Measurements from ENCODE around the gene NUDT17. TPM values are rescaled to one million over a fixed set of nuclear protein-coding genes. Genes with fewer than 3 reads are reported as not detected.

The NUDT17 gene
- total and polyA plus RNA-seq, 2 of the 8 experiments (the other 6 are each of a cell fraction or from before 2014, with no cell fraction given) = 2.7 to 4.1 TPM

- FAIRE-seq (no peak), DNase-seq (ENCODE audit: low read depth in 1 of 2, low spot score in 2 of 2) (no peak)
- H3K4me2 ChIP-seq (ENCODE audit: insufficient read depth in 1 of 2, low read depth in 2 of 2, low read length in 2 of 2) = no peak overlapping the region
- no peak overlapping the region for H2BK20ac ChIP-seq (ENCODE audit: low read length)
- H2BK12ac ChIP-seq (ENCODE audit: low read depth, low read length) = no peak overlapping the region
- peaks cover 0 to 13% of the 10 kb centered on the region in 2 experiments; a peak in 3 of 4 replicates for H3K79me2 ChIP-seq (ENCODE audit: control insufficient read depth in 1 of 2, insufficient read depth in 2 of 2, low read length in 2 of 2)
- no peak overlapping the region for H3K14ac ChIP-seq (ENCODE audit: insufficient read length)
- peaks cover 10 to 47% (median 29%) of the 10 kb centered on the region in 4 experiments; a peak in 7 of 8 replicates for H3K36me3 ChIP-seq (ENCODE audit: control insufficient read depth in 2 of 4, insufficient read depth in 4 of 4, low read length in 3 of 4)
- H2AFZ ChIP-seq (ENCODE audit: low read length) = no peak overlapping the region
- no peak overlapping the region for H2AK5ac ChIP-seq (ENCODE audit: low read depth, low read length)
- H3K56ac ChIP-seq (replicated peaks; ENCODE audit: insufficient read length, low read depth, low read length) = no peak overlapping the region
- no peak overlapping the region for H3K23ac ChIP-seq (ENCODE audit: insufficient read length)
- no peaks in the 10 kb centered on the region for H3K27me3 ChIP-seq (replicated peaks in 1 of 4; ENCODE audit: control insufficient read depth in 3 of 4, extremely low read depth in 1 of 4, insufficient read depth in 3 of 4, low read length in 3 of 4)
- WGBS, 2 experiments (ENCODE audit: extremely low coverage in 1 of 2, insufficient coverage in 1 of 2, insufficient read length in 1 of 2, insufficient replicate concordance in 2 of 2, low coverage in 1 of 2, low lambda C conversion rate in 2 of 2, missing lambda C conversion rate in 1 of 2) = 86% methylated on average over 2 of the region's 2 CpGs; no CpG with 5 or more reads in 1 of the 2 experiments
- H3K4me1 ChIP-seq (replicated peaks in 1 of 4; ENCODE audit: control insufficient read depth in 3 of 4, insufficient read depth in 4 of 4, low read length in 3 of 4) = peaks cover 0 to 4% (median 0%) of the 10 kb centered on the region in 4 experiments; a peak in 1 of 7 replicates
- peaks cover 2 to 3% of the 10 kb centered on the region in 2 experiments for H4K20me1 ChIP-seq (replicated peaks in 1 of 2; ENCODE audit: control insufficient read depth in 1 of 2, insufficient read depth in 2 of 2, low read length in 2 of 2)
- no peak overlapping the region for H4K91ac ChIP-seq (replicated peaks; ENCODE audit: insufficient read length, low read length)
- H2BK15ac ChIP-seq (ENCODE audit: low read length) = no peak overlapping the region
- peaks cover 5% of the 10 kb centered on the region; the same call in 1 of the 2 replicates for H3K23me2 ChIP-seq (ENCODE audit: low read depth, low read length)
- H3K27ac ChIP-seq (ENCODE audit: low read depth, low read length) = no peak overlapping the region
- no peaks in the 10 kb centered on the region for H3K9me3 ChIP-seq (ENCODE audit: insufficient read depth in 2 of 2, low read depth in 1 of 2, low read length in 1 of 2)
- H4K8ac ChIP-seq (ENCODE audit: extremely low read depth, insufficient read depth, low read length) = no peak overlapping the region
- no peak overlapping the region for H3K18ac ChIP-seq (ENCODE audit: extremely low read depth, low read length)
- no peak overlapping the region for H3K9ac ChIP-seq (replicated peaks in 1 of 4; ENCODE audit: extremely low read depth in 1 of 4, low read depth in 3 of 4, low read length in 3 of 4)
- H4K5ac ChIP-seq (ENCODE audit: insufficient read length, low read depth, low read length) = no peak overlapping the region
- no peak overlapping the region for H2BK5ac ChIP-seq (ENCODE audit: low read depth, low read length)
- CTCF ChIA-PET (ENCODE audit: partially characterized antibody) = interaction anchor here (1.4 to 14.5 kb wide), 2 partner anchors 21 to 33 kb away, joined by 4 to 109 read pairs; partner anchors contain the start of genes NUDT17 and PIAS3
- no peak overlapping the region for H2BK120ac ChIP-seq (replicated peaks; ENCODE audit: low read depth, low read length)
- H3K79me1 ChIP-seq (ENCODE audit: low read depth, low read length) = no peaks in the 10 kb centered on the region
- POLR2A ChIA-PET (ENCODE audit: partially characterized antibody) = interaction anchor here (0.7 to 3.9 kb wide), 5 partner anchors 19 to 545 kb away, joined by 3 to 25 read pairs (median 7); partner anchors contain the start of genes NUDT17 and PIAS3
- H3K4me3 ChIP-seq (ENCODE audit: extremely low read depth in 1 of 4, insufficient read depth in 2 of 4, low read depth in 3 of 4, low read length in 4 of 4) = no peak overlapping the region
- H3K4ac ChIP-seq (replicated peaks; ENCODE audit: insufficient read length, low read depth, low read length) = no peak overlapping the region
- TF ChIP-seq SIRT6 (IDR thresholded peaks at IDR 0.05; ENCODE audit: low read length) (no peak), CEBPB (IDR thresholded peaks at IDR 0.05; ENCODE audit: low read depth, low read length) (no peak), EZH2 (IDR thresholded peaks at IDR 0.05; ENCODE audit: low read depth, low read length, severe bottlenecking) (no peak), GABPA (IDR thresholded peaks at IDR 0.05; ENCODE audit: borderline replicate concordance, insufficient read depth, low read length) (no peak), TBP (IDR thresholded peaks at IDR 0.05; ENCODE audit: low read depth, low read length) (no peak), CREB1 (IDR thresholded peaks at IDR 0.05) (no peak), TAF7 (optimal IDR thresholded peaks at IDR 0.05; ENCODE audit: borderline replicate concordance, low read depth, low read length) (no peak), YY1 (IDR thresholded peaks at IDR 0.05; ENCODE audit: low read depth, low read length) (no peak), SRF (IDR thresholded peaks at IDR 0.05; ENCODE audit: low read depth, low read length) (no peak), SP2 (IDR thresholded peaks at IDR 0.05; ENCODE audit: low read length) (no peak), TCF12 (IDR thresholded peaks at IDR 0.05; ENCODE audit: low read depth, low read length) (no peak), SUZ12 (IDR thresholded peaks at IDR 0.05; ENCODE audit: low read length) (no peak)
Measured at GRCh38 chr1:145826030-145826429, 19.4 kb upstream of the NUDT17 start.
